HepG2 (cell line): ENCODE results near the gene YWHAQ. TPM values are rescaled to one million over a fixed set of nuclear protein-coding genes. Genes with fewer than 3 reads are reported as not detected.

Experiments used
- ATAC-seq: fragments of 200-7000 bp; cut with Tn5 transposase; 3 replicates; pipeline ENCODE4 v1.9.1; 2020; ENCODE audit warnings: mild to moderate bottlenecking, moderate library complexity
- BruUV-seq: library from RNA; stranded (reverse); fragments of 400-500 nt; replicated peaks from 2 replicates; lab custom pipeline; 2021; lab: Mats Ljungman, UMichigan
- CTCF ChIA-PET: fragments of 300-600 bp; formaldehyde crosslinking; extraction: SDS; loops from one replicate; lab custom pipeline; 2021; ENCODE audit warnings: low total read pairs, inconsistent platforms, low intra/inter-chr PET ratio; lab: Yijun Ruan, JAX
- POLR2A ChIA-PET: fragments of 350-600 bp; sonication (Branson Sonifier 250); formaldehyde crosslinking; loops from one replicate; lab custom pipeline; 2020; ENCODE audit warnings: antibody characterized with exemption, inconsistent platforms; lab: Yijun Ruan, JAX
- DNase-seq: peaks from one replicate; pipeline ENCODE4 v3.0.0-alpha.2; 2015; ENCODE audit warnings: low spot score
- FAIRE-seq: peaks from 3 replicates; lab custom pipeline; 2011; peaks lifted over from hg19 to GRCh38; lab: Jason Lieb, UNC
- H2AFZ ChIP-seq: one replicate; pipeline ENCODE4 v1.6.1; 2011; ENCODE audit warnings: low read length, inconsistent platforms
- H3K27ac ChIP-seq: fragments of 300-600 bp; 3 replicates; pipeline ENCODE4 v1.8.0; 2011; ENCODE audit warnings: mixed run types, mild to moderate bottlenecking, mixed read lengths, low read length, inconsistent platforms; ENCODE audit not compliant: insufficient read depth; ENCODE audit errors: extremely low read length
- H3K27me3 ChIP-seq, 2 experiments: fragments of 200-600 bp in 1 of 2; 2 replicates in 1 of 2; 3 replicates in 1 of 2; pipeline versions ENCODE4 v1.6.0 to v1.8.0; 2011; ENCODE audit warnings: low read length in 2 of 2, mild to moderate bottlenecking in 2 of 2, moderate library complexity in 2 of 2, inconsistent platforms in 1 of 2; ENCODE audit not compliant: insufficient read depth in 2 of 2, control insufficient read depth in 1 of 2
- H3K36me3 ChIP-seq, 2 experiments: fragments of 200-600 bp in 1 of 2; replicated peaks in 1 of 2; 2 replicates in 1 of 2; 3 replicates in 1 of 2; pipeline versions ENCODE4 v1.5.1 to v1.8.0; 2011; ENCODE audit warnings: low read length in 2 of 2, inconsistent platforms in 1 of 2; ENCODE audit not compliant: insufficient read depth in 2 of 2, control insufficient read depth in 1 of 2
- H3K4me1 ChIP-seq: 2 replicates; pipeline ENCODE4 v1.5.1; 2012; ENCODE audit warnings: low read length, inconsistent platforms; ENCODE audit not compliant: insufficient read depth
- H3K4me2 ChIP-seq: 2 replicates; pipeline ENCODE4 v1.6.0; 2011; ENCODE audit warnings: low read depth, low read length, inconsistent platforms
- H3K4me3 ChIP-seq, 3 experiments: fragments of 200-600 bp in 1 of 3; sonication (generic), shearing (Covaris generic) in 1 of 3; replicated peaks in 1 of 3; 2 replicates each; pipeline ENCODE4 v1.5.1; 2011 to 2016; ENCODE audit warnings: low read length in 3 of 3, inconsistent platforms in 2 of 3, low read depth in 2 of 3, mild to moderate bottlenecking in 2 of 3, control low read depth in 1 of 3, mixed read lengths in 1 of 3; ENCODE audit not compliant: insufficient read depth in 1 of 3
- H3K79me2 ChIP-seq: one replicate; pipeline ENCODE4 v1.6.1; 2011; ENCODE audit warnings: low read length, inconsistent platforms; ENCODE audit not compliant: insufficient read depth
- H3K9ac ChIP-seq: 2 replicates; pipeline ENCODE4 v1.6.0; 2011; ENCODE audit warnings: mild to moderate bottlenecking, low read depth, low read length, inconsistent platforms; ENCODE audit not compliant: insufficient read depth
- H3K9me3 ChIP-seq: 2 replicates; pipeline ENCODE4 v1.5.1; 2012; ENCODE audit warnings: mild to moderate bottlenecking, low read length
- H4K20me1 ChIP-seq: 2 replicates; pipeline ENCODE4 v1.6.0; 2011; ENCODE audit warnings: inconsistent platforms, mild to moderate bottlenecking, low read length, moderate library complexity; ENCODE audit not compliant: insufficient read depth
- BORCS8-MEF2B ChIP-seq: sonication (generic); formaldehyde crosslinking; IDR thresholded peaks from 2 replicates; pipeline ENCODE4 v1.8.0; 2022; ENCODE audit warnings: mild to moderate bottlenecking, missing genetic modification reagents
- CREM ChIP-seq, 2 experiments: sonication (generic) in 1 of 2; formaldehyde crosslinking in 1 of 2; IDR thresholded peaks; 2 replicates each; pipeline versions ENCODE4 v1.4.0 to v1.6.1; 2016 to 2020; ENCODE audit warnings: antibody characterized with exemption in 1 of 2, mild to moderate bottlenecking in 1 of 2, missing genetic modification reagents in 1 of 2
- HES4 ChIP-seq: sonication (generic); formaldehyde crosslinking; IDR thresholded peaks from 2 replicates; pipeline ENCODE4 v1.9.0; 2021; ENCODE audit warnings: mild to moderate bottlenecking, missing genetic modification reagents, borderline replicate concordance
- HOXA5 ChIP-seq: sonication (generic); formaldehyde crosslinking; IDR thresholded peaks from 2 replicates; pipeline ENCODE4 v1.4.0; 2020; ENCODE audit warnings: missing genetic modification reagents
- HOXD1 ChIP-seq: sonication (generic); formaldehyde crosslinking; IDR thresholded peaks from 2 replicates; pipeline ENCODE4 v1.5.0; 2020; ENCODE audit warnings: missing genetic modification reagents
- LCORL ChIP-seq, 2 experiments: fragments of 450-650 bp in 1 of 2; sonication (generic) in 1 of 2; formaldehyde crosslinking in 1 of 2; IDR thresholded peaks; 2 replicates each; pipeline versions ENCODE4 v1.5.0 to v1.6.1; 2017 to 2020; ENCODE audit warnings: antibody characterized with exemption in 1 of 2, missing genetic modification reagents in 1 of 2
- REXO4 ChIP-seq: sonication (generic); formaldehyde crosslinking; IDR thresholded peaks from 2 replicates; pipeline ENCODE4 v1.8.0; 2022; ENCODE audit warnings: missing genetic modification reagents, mild to moderate bottlenecking, borderline replicate concordance
- RFXAP ChIP-seq: sonication (generic); formaldehyde crosslinking; IDR thresholded peaks from 2 replicates; pipeline ENCODE4 v1.4.0; 2020; ENCODE audit warnings: missing genetic modification reagents, borderline replicate concordance
- ZNF101 ChIP-seq: sonication (generic); formaldehyde crosslinking; IDR thresholded peaks from 2 replicates; pipeline ENCODE4 v1.4.0; 2020; ENCODE audit warnings: mild to moderate bottlenecking, low read depth, missing genetic modification reagents, borderline replicate concordance
- ZNF263 ChIP-seq: sonication (generic); formaldehyde crosslinking; IDR thresholded peaks from 2 replicates; pipeline ENCODE4 v1.4.0; 2020; ENCODE audit warnings: missing genetic modification reagents
- ZNF841 ChIP-seq: sonication (generic); formaldehyde crosslinking; IDR thresholded peaks from 2 replicates; pipeline ENCODE4 v1.8.1; 2023; ENCODE audit warnings: missing genetic modification reagents, borderline replicate concordance
- WGBS: methylation state at CpG from one replicate; pipeline ENCODE4 v1.1.6; 2017; ENCODE audit warnings: low lambda C conversion rate; 5-methylcytosine and 5-hydroxymethylcytosine counted together
- in situ Hi-C: cut with HindIII; loops from 2 replicates; pipeline ENCODE4 v1.10.0; 2017; ENCODE audit warnings: low pct_unique_long_range_greater_than_20kb; ENCODE audit not compliant: extremely low pct_ligation_motif_present
- intact Hi-C: fragments of 100-400 bp; cut with micrococcal nuclease; formaldehyde crosslinking; loops from one replicate; pipeline ENCODE4 v1.10.0; 2022; ENCODE audit not compliant: unreplicated experiment
- polyA plus RNA-seq, 8 experiments: library from polyadenylated mRNA; depleted of rRNA in 3 of 8; stranded (reverse) in 7 of 8; unstranded in 1 of 8; fragments of >200 nt; fragmentation: Illumina TruSeq in 4 of 8; extraction: Trizol in 4 of 8; gene quantifications; 2 replicates each; pipeline versions ENCODE4 v1.2.1 to v1.2.3, GENCODE V29; 2011 to 2016; ENCODE audit warnings: low read depth in 4 of 8, missing spikeins in 1 of 8, mixed read lengths in 1 of 8; ENCODE audit not compliant: insufficient read depth in 1 of 8
- total RNA-seq, 5 experiments: library from RNA; depleted of rRNA; stranded (reverse); fragments of >200 nt; fragmentation: Illumina TruSeq; extraction: Trizol; gene quantifications; 2 replicates each; pipeline ENCODE4 v1.2.3, GENCODE V29; 2016; ENCODE audit warnings: low read depth in 1 of 5
- TF ChIP-seq, protein P1 (sequence below): sonication (generic); formaldehyde crosslinking; IDR thresholded peaks from 2 replicates; pipeline ENCODE4 v1.9.0; 2021; ENCODE audit warnings: missing genetic modification reagents, mild to moderate bottlenecking, borderline replicate concordance
- TF ChIP-seq, protein P2 (sequence below): sonication (generic); formaldehyde crosslinking; IDR thresholded peaks from 2 replicates; pipeline ENCODE4 v1.9.0; 2022; ENCODE audit warnings: low read depth, missing genetic modification reagents

YWHAQ gene
- total and polyA plus RNA-seq, 2 of the 13 experiments (the other 11 are each of a cell fraction or from before 2014, with no cell fraction given): 160 to 304 TPM

DNA sequence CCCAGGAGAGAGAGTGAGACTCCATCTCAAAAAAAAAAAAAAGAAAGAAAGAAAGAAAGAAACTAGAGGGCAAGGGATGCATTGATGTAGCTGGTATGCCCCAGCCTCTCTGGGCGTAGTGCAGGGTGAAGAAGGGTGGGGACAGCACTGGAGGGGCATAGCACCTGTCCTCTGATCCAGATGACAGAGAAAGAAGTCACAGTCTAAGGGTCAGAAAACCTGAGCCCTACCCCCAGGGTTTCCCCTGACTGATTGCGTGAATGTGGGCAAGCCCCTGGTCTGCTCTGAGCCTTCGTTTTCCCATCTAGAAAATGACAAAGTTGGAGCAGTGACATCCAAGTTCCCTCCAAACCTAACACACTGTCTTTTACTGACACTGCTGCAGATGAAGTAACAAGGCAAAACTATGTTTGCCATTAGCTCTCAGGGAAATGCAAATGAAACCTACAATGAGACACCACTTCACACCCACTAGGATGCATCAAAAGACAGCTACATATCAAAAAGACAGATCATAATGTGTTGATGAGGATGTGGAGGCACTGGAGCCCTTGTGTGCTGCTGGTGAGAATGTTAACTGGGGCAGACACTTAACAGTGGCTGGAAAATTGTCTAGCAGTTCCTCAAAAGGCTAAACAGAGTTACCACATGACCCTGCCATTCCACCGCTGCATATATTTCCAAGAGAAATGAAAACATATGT, 19.5 kb upstream of the YWHAQ start:
- DNase-seq: no peak
- H3K27me3 ChIP-seq: peaks cover 0 to 24% of the 10 kb centered on the region in 2 experiments; a peak in 4 of 5 replicates
- ChIA-PET POLR2A (no interaction called here), CTCF (no interaction called here)
- H3K36me3 ChIP-seq: no peaks in the 10 kb centered on the region
- H3K4me1 ChIP-seq: peaks cover 36% of the 10 kb centered on the region
- no peak overlapping the region for H3K4me3 ChIP-seq
- BruUV-seq: no TSS peak
- no peaks in the 10 kb centered on the region for H3K79me2 ChIP-seq
- H3K9ac ChIP-seq: no peak overlapping the region
- H3K9me3 ChIP-seq: no peaks in the 10 kb centered on the region
- in situ Hi-C loops (no loop called here), intact Hi-C loops (no loop called here)
- no peaks in the 10 kb centered on the region for H4K20me1 ChIP-seq
- no peak for FAIRE-seq
- no peak for ATAC-seq
- TF ChIP-seq BORCS8-MEF2B (CRISPR knock-in tag) (no peak), REXO4 (no peak), RFXAP (CRISPR knock-in tag) (no peak), LCORL (IDR thresholded peaks at IDR 0.05) (no peak), LCORL (CRISPR knock-in tag; IDR thresholded peaks at IDR 0.05) (no peak), ZNF101 (CRISPR knock-in tag) (no peak), CREM (IDR thresholded peaks at IDR 0.05) (no peak), CREM (CRISPR knock-in tag; IDR thresholded peaks at IDR 0.05) (no peak), ZNF263 (no peak), HES4 (no peak), ZNF841 (CRISPR knock-in tag) (no peak), HOXD1 (CRISPR knock-in tag) (no peak), HOXA5 (CRISPR knock-in tag) (no peak)
- TF ChIP-seq, protein P1, sequence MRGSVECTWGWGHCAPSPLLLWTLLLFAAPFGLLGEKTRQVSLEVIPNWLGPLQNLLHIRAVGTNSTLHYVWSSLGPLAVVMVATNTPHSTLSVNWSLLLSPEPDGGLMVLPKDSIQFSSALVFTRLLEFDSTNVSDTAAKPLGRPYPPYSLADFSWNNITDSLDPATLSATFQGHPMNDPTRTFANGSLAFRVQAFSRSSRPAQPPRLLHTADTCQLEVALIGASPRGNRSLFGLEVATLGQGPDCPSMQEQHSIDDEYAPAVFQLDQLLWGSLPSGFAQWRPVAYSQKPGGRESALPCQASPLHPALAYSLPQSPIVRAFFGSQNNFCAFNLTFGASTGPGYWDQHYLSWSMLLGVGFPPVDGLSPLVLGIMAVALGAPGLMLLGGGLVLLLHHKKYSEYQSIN (CRISPR knock-in tag): no peak
- TF ChIP-seq, protein P2, sequence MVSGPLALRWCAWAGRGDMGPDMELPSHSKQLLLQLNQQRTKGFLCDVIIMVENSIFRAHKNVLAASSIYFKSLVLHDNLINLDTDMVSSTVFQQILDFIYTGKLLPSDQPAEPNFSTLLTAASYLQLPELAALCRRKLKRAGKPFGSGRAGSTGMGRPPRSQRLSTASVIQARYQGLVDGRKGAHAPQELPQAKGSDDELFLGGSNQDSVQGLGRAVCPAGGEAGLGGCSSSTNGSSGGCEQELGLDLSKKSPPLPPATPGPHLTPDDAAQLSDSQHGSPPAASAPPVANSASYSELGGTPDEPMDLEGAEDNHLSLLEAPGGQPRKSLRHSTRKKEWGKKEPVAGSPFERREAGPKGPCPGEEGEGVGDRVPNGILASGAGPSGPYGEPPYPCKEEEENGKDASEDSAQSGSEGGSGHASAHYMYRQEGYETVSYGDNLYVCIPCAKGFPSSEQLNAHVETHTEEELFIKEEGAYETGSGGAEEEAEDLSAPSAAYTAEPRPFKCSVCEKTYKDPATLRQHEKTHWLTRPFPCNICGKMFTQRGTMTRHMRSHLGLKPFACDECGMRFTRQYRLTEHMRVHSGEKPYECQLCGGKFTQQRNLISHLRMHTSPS: no peak
- H3K4me2 ChIP-seq: no peak overlapping the region
- 32% methylated on average over 4 of the region's 4 CpGs for WGBS
- no peak overlapping the region for H2AFZ ChIP-seq
- H3K27ac ChIP-seq: no peak overlapping the region
